NOMO-1 treated with dmso at 0.1 percent for 144 hours (cell line): ENCODE data around the gene CPA2.
A peak's percentile ranks its signal among the peaks of the same experiment; 100 is the strongest.
"Not testable (repeated sequence)": the region's sequence is repeated elsewhere in the genome, so short reads cannot be mapped to it uniquely, and the experiment has no call there.

Experiments used
- DNase-seq: peaks from one replicate; lab custom pipeline; 2025; ENCODE audit not compliant: unreplicated experiment; lab: John Stamatoyannopoulos, UW

Gene CPA2

DNA sequence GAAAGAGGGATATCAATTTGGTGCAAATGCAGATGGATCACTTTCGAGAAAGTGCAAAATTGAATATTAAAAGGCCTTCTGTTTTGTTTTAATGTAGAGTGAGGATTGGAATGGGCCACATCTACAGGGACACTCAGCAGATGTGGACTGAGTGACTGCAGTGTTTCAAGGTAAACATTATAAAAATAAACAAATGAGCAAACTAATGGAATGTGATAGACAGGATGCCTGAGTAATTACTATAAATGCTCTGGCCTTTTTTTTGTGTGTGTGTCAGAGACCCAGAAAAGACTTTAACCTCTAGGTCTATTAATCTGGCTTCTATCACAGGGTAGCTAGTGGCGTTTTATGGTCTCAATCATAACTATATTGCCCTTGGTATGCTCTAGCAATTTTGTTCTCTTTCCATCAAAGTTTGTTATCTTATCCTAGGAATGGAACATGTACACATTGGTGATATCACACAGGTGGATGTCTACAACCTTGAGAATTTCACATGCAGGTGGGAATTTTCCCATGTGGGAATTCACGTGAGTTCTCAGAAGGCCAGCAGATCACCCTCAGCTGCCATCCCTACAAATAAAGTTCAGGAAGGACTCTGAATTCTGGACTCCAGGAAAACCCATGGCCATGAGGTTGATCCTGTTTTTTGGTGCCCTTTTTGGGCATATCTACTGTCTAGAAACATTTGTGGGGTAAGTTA, at the start of gene CPA2:
Gene CPA2, plus strand, starts transcription at position 606 of the 703 bp plus-strand sequence. Its CDS starts 19 bp downstream, at position 625.
- no peak for DNase-seq

DNA sequence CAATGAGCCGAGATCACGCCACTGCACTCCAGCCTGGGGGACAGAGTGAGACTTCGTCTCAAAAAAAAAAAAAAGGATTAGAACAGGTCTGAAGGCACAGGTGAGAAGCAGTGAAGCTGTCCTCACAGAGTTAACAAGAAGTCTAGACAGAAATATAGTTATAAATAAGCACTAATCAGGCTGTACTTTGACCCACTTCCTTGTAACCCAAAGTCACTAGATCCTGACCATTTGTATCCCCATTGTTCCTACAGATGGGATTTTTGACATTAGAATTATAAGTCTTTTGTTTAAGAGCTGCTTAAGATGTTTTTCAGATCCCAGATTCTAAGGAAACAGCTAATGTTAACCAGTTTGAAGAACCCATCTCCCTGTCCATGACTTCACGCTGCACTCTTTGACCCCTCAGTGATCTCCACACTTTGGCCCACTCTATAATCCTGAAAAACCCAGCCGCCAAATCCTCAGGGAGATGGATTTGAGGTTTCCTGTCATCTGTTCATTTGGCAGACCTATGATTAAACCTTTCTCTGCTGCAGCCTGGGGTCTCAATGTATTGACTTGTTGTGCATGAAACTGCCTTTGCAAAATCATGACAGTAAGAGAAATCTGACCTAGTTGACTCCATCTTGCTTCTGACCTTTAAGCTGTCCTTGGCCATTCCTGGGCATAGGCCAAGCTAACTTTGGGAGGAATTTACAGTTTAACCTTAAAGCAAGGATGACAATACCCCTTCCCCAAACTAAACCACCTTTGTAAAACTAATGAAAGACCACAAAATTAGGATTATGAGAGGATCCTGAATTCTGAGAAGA, 47.6 kb upstream of the CPA2 start:
- no peak for DNase-seq

DNA sequence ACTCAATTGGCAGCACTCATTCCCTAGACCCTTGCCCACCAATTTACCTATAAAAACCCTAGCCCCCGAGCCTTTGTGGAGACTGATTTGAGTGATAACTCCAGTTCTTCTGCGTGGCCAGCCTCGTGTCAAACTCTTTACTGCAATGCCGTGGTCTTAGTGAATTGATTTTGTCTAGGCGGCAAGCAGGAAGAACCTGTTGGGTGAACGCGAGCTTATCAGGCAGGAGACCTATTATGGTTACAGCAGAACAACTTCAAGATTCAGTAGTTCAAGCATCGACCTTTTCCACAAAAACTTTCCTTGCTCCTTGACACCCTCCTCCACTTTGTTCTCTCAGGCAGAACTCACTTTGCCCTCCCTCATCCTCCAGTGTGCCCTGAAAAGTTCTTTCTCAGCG, 46.8 kb upstream of the CPA2 start:
- no peak for DNase-seq

DNA sequence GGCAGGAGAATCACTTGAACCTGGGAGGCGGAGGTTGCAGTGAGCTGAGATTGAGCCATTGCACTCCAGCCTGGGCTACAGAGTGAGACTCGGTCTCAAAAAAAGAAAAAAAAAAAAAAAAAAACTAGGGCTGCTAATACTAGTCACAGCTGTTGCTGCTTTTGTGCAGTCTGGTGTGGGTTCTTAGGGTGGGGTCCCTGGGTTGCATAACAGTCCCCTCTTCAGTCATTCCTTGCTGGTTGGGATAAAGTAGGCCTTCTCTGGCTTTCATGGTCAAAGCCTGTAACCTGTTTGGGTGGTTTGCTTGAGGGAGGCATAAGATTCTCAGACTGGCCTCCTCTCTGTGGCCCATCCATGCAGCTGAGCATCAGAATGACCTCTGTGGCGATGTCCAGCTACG, 44.9 kb upstream of the CPA2 start:
- DNase-seq = no peak

DNA sequence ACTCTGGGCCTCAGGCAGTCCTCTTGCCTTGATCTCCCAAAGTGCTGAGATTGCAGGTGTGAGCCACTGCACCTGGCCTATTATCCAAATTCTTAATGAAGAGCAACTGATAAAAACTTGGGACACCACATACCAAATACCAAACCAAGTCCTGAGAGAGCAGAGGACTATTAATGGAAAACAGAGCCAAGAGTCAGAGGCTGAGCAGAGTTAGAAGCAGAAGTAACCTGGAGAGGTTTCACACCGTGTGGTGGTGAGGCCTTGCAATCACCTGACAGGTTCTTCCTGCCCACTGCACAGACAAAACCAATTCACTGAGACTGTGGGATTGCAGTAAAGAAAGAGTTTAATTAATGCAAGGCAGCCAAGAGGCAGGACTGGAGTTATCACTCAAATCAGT, 43.0 kb upstream of the CPA2 start:
- DNase-seq = no peak

GRCh38 chr7:130224210-130224609, 42.5 kb upstream of the CPA2 start:
- DNase-seq = no peak

- not testable (repeated sequence) for DNase-seq
Observed at GRCh38 chr7:130224923-130225322, 41.7 kb upstream of the CPA2 start.

- DNase-seq = no peak
Observed at GRCh38 chr7:130226333-130226732, 40.3 kb upstream of the CPA2 start.

- no peak for DNase-seq
Observed at GRCh38 chr7:130227883-130228575, 38.6 kb upstream of the CPA2 start.

DNA sequence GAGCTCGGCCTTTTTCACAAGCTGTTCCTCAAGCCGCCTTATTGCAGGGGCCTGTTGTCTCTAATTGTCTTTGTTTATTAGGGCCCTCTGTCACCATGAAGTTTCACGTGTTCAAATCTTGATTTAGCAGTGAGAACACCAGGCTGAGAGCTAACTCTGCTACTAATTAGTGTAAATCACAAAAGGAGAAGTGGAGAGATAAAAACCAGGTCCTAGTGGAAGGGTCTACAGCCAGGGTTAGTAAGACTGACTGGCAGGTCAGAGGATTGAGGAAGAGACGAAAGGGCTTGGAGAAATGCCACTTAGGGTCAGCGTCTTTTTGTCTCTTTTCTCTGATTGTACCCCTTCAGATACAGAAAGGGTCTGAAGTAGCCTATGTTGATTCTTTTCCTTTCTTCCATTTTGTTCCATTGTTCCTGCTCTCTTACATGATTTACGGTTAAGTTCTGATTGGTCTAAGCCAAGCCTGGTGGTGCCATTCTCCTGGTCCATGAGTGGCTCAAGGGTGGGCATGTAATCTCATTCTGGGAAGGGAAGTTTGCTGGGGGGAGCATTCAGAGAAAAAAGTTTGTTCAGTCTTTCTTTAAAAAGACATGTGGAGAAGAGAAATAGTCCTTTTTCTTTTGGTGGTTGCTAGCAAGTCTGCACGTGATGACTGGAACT, 37.7 kb upstream of the CPA2 start:
- DNase-seq = peak; percentile 35

- not testable (repeated sequence) for DNase-seq
Observed at GRCh38 chr7:130229981-130230380, 36.7 kb upstream of the CPA2 start.

GRCh38 chr7:130231792-130232191, 34.9 kb upstream of the CPA2 start:
- no peak for DNase-seq

DNA sequence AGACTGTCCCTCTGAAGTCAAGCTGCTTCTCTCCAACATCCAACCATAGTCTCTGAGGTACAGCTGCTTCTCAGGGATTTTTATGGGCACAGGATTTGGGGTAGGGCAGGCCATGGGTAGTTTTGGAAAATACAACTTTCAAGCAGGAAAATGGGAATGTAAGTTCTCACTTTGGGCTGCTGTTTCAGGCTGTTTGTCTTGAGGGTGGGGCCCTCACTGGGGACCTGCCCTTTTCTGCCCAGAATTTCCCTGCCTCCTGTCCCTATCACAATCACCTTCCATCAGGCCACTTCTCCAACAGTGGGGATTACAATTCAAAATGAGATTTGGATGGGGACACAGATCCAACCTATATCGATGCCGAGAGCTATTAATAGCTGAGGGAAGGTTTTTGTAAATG, 34.5 kb upstream of the CPA2 start:
- DNase-seq = no peak

GRCh38 chr7:130234078-130234477, 32.6 kb upstream of the CPA2 start:
- DNase-seq = no peak

DNA sequence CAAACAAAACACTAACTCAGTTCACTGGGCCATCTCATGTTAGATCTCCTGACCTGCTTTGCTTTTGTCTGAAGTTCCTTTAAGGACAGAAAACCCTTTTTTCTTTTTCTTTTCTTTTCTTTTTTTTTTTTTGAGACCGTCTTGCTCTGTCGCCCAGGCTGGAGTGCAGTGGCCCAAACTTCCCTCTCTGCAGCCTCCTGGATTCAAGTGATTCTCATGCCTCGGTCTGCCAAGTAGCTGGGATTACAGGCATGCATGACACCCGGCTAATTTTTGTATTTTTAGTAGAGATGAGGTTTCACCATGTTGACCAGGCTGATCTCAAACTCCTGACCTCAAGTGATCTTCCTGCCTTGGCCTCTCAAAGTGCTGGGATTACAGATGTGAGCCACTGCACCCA, 30.3 kb upstream of the CPA2 start:
- DNase-seq = not testable (repeated sequence)

DNA sequence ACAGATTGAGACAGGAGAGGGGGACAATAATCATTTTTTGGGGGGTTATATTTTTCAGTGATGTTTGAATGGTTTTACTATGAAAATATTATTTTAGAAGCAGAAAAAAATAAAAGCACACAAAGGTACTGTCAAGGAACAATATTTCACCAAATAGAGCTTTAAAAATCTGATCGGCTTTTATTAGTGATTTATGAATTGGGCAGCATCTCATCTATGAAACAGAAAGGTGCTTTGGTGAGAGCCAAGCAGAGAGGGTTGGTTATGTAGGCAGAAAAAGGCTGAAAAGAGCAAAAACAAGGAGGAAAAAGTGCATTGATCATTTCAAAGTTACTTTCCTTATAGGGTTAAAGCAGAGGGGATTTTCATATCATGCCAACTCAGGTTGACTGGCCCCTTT, 26.4 kb upstream of the CPA2 start:
- no peak for DNase-seq

GRCh38 chr7:130242198-130243014, 24.3 kb upstream of the CPA2 start:
- no peak for DNase-seq

DNA sequence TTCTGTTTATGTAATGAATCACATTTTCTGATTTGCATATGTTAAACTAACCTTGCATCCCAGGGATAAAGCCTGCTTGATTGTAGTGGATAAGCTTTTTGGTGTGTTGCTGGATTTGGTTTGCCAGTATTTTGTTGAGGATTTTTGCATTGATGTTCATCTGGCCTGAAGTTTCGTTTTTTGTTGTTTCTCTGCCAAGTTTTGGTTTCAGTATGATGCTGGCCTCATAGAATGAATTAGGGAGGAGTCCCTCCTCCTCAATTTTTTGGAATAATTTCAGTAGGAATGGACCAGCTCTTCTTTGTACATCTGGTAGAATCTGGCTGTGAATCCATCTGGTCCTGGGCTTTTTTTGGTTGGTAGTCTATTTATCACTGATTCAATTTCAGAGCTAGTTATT, 23.2 kb upstream of the CPA2 start:
- not testable (repeated sequence) for DNase-seq

GRCh38 chr7:130246491-130246890, 20.2 kb upstream of the CPA2 start:
- not testable (repeated sequence) for DNase-seq

DNA sequence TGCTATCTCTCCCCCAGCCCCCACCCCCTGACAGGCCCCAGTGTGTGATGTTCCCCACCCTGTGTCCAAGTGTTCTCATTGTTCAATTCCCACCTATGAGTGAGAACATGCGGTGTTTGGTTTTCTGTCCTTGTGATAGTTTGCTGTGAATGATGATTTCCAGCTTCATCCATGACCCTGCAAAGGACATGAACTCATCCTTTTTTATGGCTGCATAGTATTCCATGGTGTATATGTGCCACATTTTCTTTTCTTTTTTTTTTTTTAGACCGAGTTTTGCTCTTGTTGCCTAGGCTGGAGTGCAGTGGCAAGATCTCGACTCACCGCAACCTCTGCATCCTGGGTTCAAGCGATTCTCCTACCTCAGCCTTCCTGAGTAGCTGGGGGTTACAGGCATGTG, 17.8 kb upstream of the CPA2 start:
- not testable (repeated sequence) for DNase-seq
